Activated CD4-positive, alpha-beta T cell treated with anti-CD3 and anti-CD28 coated beads, Interleukin-2, amount 50 U/mL, for 4 hours (primary cell): ENCODE measurements around the gene OSBPL7.
"Not testable (repeated sequence)": the region's sequence is repeated elsewhere in the genome, so short reads cannot be mapped to it uniquely, and the experiment has no call there.

Experiments used
- DNase-seq, 2 experiments: peaks; one replicate each; pipeline ENCODE4 v3.0.0-alpha.2; 2020

OSBPL7 gene

GRCh38 chr17:47803201-47803600, 18.4 kb downstream of the OSBPL7 start:
- DNase-seq = no peak

DNA sequence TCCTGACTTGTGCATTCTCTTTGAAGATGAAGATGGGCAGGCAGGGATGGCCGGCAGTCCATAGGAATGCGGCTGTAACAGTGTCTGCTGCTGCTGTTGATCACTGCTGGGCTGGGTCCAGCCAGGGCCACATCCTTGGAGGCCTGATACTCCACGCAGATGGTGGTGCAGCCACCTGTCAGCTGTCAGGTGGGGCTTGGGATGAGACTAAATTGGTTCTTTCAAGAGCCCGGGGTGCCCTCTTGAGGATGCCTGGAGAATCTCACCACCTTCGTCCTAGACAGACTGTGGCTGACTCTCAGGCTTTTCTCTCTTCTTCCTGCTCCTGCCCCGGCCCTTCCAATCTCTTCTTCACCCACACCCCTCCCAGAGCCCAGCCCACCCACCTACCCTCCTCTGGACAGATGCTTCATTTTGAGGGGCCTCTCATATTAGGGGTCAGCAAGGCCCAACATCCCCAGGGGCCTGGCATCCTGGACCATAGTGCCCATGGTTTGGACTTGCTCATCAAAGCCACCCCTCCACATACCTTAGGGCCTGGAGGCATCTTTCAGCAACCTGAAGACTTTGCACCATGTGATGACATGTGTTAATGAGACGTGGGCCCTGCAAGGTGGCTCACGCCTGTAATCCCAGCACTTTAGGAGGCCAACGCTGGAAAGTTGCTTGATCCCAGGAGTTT, 19.1 kb downstream of the OSBPL7 start:
- peak; percentile 57 to 58 for DNase-seq

- DNase-seq = no peak
Observed at GRCh38 chr17:47801906-47802305, 19.7 kb downstream of the OSBPL7 start.

GRCh38 chr17:47801176-47801765, 20.3 kb downstream of the OSBPL7 start:
- no peak for DNase-seq

DNA sequence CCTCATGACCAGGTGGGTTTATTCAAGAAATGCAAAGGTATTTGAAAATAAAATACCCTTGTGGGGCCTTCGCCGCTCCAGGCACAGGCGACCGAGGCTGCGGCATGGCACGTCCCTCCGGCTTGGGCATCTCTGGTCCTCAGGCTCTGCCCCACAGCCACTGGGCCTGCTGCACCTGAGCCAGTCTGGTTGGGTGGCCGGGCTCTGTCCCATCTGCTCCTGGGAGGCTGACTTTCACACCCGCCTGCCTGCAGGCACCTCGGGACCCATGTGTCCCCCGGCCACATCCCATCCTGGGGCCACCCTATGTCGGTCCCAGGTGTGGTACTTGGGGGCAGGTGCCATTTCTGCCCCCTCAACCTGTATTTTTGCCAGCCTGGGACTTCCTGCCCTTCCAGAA, 20.9 kb downstream of the OSBPL7 start:
- no peak for DNase-seq

DNA sequence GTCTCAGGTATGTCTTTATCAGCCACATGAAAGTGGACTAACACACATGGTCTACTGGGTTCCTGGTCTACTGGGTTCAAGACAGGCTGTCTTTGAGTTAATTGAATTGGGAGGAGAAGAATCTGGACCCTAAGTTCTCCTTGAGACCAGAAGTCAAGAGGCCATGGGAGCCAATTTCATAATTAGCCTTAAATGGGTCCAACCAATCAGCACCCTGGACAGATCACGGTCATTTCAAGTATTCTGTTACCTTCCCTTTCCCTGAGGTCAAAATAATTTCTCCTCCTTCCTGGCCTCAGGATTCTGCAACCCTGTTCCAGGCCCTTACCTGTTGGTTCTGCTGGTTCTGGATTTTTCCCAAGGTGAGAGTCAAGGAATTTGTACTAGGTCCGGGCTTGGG, 23.8 kb downstream of the OSBPL7 start:
- DNase-seq = no peak

DNA sequence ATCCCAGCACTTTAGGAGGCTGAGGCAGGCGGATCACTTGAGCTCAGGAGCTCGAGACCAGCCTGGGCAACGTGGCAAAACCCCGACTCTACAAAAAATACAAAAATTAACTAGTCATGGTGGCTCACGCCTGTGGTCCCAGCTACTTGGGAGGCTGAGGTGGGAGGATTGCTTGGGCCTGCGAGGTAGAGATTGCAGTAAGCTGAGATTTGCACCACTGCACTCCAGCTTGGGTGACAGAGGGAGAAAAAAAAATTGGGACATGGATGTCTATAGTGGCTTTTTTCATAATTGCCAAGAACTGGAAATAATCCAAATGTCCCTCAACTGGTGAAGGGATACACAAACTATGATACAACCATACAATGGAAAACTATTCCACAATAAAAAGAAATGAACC, 28.6 kb downstream of the OSBPL7 start:
- no peak for DNase-seq

- DNase-seq = no peak
Observed at GRCh38 chr17:47792457-47792856, 29.1 kb downstream of the OSBPL7 start.

GRCh38 chr17:47791025-47791424, 30.6 kb downstream of the OSBPL7 start:
- DNase-seq = no peak

DNA sequence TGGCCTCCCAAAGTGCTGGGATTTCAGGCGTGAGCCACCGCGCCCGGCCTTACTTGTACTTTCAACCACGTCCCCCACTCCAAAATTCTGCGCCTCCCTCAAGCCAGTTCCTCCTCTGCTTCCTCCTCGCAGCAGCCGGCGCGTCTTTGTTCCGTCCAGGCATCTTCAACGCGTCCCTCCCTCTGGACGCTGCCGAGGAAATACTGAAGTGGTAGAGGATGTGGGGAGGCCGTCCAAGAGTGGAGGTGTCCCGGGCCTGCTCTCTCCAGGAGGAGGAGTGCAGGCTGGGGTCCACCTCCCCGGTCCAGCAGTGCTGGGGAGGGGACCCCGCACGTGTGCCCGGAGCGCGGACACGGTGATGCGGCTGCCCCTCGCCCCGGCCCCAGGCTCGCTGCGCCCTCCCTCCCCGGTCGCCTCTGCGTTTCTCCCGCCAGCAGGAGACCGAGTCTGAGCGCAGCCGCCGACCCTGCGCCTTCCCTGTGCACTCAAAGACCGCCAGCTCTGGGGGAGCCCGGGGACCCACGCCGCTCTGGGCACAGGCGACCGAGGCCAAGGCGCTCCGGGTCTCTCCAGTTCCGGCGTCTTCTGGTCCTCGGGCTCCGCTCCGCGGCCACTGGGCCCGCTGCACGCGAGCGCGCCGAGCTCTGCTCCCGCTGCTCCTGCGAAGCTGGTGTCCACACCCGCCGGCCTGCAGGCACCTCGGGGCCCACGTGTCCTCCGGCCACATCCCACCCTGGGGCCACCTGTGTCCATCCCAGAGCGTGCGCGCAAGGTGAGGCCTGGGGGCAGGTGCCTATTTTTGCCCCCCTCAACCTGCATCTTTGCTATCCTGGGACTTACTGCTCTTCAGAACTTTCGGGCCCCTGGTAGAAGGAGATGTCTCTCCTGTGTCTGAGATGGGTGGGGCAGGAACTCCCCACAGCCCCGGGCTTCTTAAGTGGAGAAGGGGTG, 31.7 kb downstream of the OSBPL7 start:
- DNase-seq = peak; percentile 27 to 31

- no peak for DNase-seq
Observed at GRCh38 chr17:47785538-47786123, 36.0 kb downstream of the OSBPL7 start.

DNA sequence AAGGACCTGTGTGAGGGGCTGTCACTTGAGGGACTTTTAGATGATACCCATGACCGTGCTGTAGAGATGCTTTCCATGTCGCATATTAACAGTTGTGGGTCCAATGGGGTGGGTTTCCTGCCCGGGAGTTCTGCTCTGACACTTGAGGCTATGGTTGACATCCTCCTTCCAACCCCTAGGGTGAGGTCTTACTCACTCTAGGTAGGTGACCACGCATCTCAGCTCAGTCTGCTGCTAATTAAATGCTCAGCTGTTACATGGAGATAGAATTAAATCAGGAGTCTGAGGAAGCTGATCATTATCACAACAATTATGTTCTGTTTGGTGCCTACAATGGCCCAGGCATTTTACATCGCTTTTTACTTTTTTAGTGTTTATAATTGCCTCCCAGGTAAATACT, 40.2 kb downstream of the OSBPL7 start:
- no peak for DNase-seq

GRCh38 chr17:47778184-47778635, 43.4 kb downstream of the OSBPL7 start:
- DNase-seq = no peak

- DNase-seq = peak in 1 of 2 experiments; percentile 27
Observed at GRCh38 chr17:47776330-47777197, 45.0 kb downstream of the OSBPL7 start.

- DNase-seq = no peak
Observed at GRCh38 chr17:47774987-47775580, 46.5 kb downstream of the OSBPL7 start.

GRCh38 chr17:47774331-47774730, 47.3 kb downstream of the OSBPL7 start:
- DNase-seq = no peak

DNA sequence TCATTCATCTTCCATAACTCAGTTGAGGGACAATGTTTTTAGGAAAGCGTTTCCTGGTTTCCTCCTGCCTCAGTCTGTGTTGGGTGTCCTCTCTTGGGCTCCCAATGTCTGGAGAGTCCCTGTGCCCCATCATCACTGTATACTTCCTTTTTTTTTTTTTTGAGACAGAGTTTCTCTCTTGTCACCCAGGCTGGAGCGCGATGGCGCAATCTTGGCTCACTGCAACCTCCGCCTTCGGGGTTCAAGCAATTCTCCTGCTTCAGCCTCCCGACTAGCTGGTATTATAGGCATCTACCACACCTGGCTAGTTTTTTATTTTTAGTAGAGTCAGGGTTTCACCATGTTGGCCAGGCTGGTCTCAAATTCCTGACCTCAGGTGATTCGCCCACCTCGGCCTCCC, 47.9 kb downstream of the OSBPL7 start:
- DNase-seq = not testable (repeated sequence)

GRCh38 chr17:47763913-47764582, 57.5 kb downstream of the OSBPL7 start:
- DNase-seq = no peak

GRCh38 chr17:47762728-47763127, 58.9 kb downstream of the OSBPL7 start:
- DNase-seq = no peak

GRCh38 chr17:47760409-47761140, 61.0 kb downstream of the OSBPL7 start:
- DNase-seq = no peak
